IPS-18c (cell line): ENCODE measurements around the gene SCRN1.
A peak's percentile ranks its signal among the peaks of the same experiment; 100 is the strongest.

Experiments used
- H3K4me3 ChIP-seq: 2 replicates; pipeline ENCODE4 v1.7.0; 2013; ENCODE audit warnings: low read depth, mild to moderate bottlenecking, low read length, moderate library complexity; ENCODE audit not compliant: insufficient read depth
- H3K9me3 ChIP-seq: one replicate; pipeline ENCODE4 v1.6.1; 2013; ENCODE audit warnings: mild to moderate bottlenecking, low read length, moderate library complexity; ENCODE audit not compliant: control insufficient read depth, insufficient read depth

SCRN1 gene

GRCh38 chr7:30019387-30019786, 29.8 kb upstream of the SCRN1 start:
- no peak overlapping the region for H3K4me3 ChIP-seq

DNA sequence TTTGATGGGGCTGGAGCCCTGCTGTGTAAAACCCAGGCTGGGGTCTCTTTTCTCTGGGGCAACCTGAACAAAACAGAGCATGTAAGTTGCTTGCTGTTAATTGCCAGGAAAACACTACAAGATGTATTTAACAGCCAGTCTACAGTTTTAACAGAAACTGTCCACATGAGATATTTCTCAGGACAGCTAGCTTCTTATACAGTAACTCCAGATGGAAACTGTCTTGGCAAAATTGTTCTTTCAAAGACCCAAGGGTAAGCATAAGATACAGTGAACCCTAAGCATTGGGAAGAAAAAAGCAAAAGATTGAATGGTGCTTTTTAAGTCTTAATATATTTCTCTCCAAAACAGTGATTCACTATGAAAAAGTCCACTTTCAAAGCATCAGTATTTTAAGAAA, 28.9 kb upstream of the SCRN1 start:
- no peak overlapping the region for H3K4me3 ChIP-seq
- H3K9me3 ChIP-seq: no peaks in the 10 kb centered on the region

More at GRCh38 chr7:30019387-30019786, 29.8 kb upstream of the SCRN1 start:
- H3K9me3 ChIP-seq: no peaks in the 10 kb centered on the region

- Histone ChIP-seq H3K9me3 (no peaks in the 10 kb centered on the region), H3K4me3 (no peak overlapping the region)
Observed at GRCh38 chr7:30012757-30013156, 23.2 kb upstream of the SCRN1 start.

DNA sequence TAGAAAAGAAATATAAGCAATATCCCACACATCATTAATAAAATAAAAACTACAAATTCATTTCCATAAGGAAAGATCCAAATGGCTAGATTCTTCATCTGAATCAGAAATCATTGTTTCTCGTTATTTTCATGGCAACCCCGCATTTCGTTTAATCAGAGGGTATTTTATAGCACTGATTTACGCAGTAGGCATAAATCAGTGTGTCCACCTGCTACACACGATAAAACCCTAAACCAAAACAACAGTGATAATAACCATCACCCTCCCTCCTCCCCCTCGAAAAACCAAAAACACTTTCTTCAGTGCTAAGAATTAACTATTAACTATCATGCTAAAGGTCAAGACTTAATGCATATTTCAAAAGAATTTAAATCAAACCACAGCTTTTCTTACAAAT, 20.4 kb upstream of the SCRN1 start:
- no peak overlapping the region for H3K4me3 ChIP-seq
- H3K9me3 ChIP-seq: no peaks in the 10 kb centered on the region

- Histone ChIP-seq H3K4me3 (no peak overlapping the region), H3K9me3 (no peaks in the 10 kb centered on the region)
Observed at GRCh38 chr7:30005464-30005863, 15.9 kb upstream of the SCRN1 start.

- H3K9me3 ChIP-seq: no peaks in the 10 kb centered on the region
- H3K4me3 ChIP-seq: no peak overlapping the region
Observed at GRCh38 chr7:30003098-30003497, 13.5 kb upstream of the SCRN1 start.

DNA sequence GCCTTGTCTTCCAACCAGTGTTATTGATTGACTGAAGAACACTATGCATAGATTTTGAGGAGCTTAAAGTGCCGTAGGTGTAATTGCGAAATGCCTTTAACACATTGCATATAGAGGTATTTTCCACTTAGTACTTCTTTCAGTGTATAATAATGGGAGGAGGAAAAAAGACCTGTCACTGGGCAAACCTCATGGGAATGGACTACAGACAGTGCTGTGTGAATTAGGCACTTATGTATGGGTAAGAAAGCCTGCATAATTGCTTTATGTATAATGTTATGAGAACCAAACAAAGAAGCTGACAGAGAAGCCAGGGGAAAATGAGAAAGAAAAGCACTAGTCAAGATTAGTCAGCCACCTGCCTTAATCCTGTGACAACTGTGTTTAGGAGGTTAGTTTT, 12.4 kb upstream of the SCRN1 start:
- Histone ChIP-seq H3K9me3 (no peaks in the 10 kb centered on the region), H3K4me3 (no peak overlapping the region)

- H3K9me3 ChIP-seq: peaks cover under 1% of the 10 kb centered on the region
- no peak overlapping the region for H3K4me3 ChIP-seq
Observed at GRCh38 chr7:29998489-29998888, 8.9 kb upstream of the SCRN1 start.

GRCh38 chr7:29996321-29996720, 6.7 kb upstream of the SCRN1 start:
- H3K4me3 ChIP-seq: no peak overlapping the region
- H3K9me3 ChIP-seq: peaks cover 2% of the 10 kb centered on the region

- Histone ChIP-seq H3K4me3 (no peak overlapping the region), H3K9me3 (peaks cover 2% of the 10 kb centered on the region)
Observed at GRCh38 chr7:29995652-29996051, 6.1 kb upstream of the SCRN1 start.

DNA sequence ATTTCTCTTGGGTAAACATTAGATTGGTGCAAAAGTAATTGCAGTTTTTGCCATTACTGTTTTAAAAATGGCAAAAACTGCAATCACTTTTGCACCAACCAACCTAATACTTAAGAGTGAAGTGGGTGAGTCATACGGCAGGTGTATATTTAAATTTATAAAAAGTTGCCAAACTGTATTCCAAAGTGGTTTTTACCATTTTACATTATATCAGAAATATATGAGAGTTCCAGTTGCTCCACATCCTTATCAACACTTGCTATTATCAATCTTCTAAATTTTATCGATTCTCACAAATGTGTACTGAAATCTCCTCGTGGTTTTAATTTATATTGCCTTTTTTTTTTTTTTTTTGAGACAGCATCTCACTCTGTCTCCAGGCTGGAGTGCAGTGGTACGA, 3.5 kb upstream of the SCRN1 start:
- H3K4me3 ChIP-seq: no peak overlapping the region
- H3K9me3 ChIP-seq: peaks cover 2% of the 10 kb centered on the region

DNA sequence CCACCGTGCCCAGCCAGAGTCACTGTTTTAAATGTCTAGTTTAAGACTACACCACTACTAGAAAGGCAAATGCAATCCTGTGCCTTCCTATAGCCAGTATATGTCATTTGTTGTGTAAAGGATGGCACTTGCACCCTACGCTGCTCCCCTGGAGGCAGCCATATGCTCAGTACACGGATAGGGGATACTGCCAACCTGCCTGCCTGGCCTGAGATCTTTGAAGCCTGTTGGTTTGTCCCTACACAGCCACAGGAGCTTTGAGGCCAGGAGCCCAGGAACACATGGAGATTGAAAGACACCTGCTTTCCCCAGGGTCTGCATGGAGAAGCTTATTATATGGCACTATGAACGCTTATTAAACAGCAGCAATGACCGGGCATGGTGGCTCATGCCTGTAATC, 2.3 kb upstream of the SCRN1 start:
- no peak overlapping the region for H3K4me3 ChIP-seq
- peaks cover 2% of the 10 kb centered on the region for H3K9me3 ChIP-seq

GRCh38 chr7:29990931-29991330, 1.3 kb upstream of the SCRN1 start:
- peaks cover 2% of the 10 kb centered on the region for H3K9me3 ChIP-seq
- no peak overlapping the region for H3K4me3 ChIP-seq

- H3K4me3 ChIP-seq: peak overlapping the region; percentile 90
- peaks cover 2% of the 10 kb centered on the region for H3K9me3 ChIP-seq
Observed at GRCh38 chr7:29988424-29989256, 961 bp downstream of the SCRN1 start.

DNA sequence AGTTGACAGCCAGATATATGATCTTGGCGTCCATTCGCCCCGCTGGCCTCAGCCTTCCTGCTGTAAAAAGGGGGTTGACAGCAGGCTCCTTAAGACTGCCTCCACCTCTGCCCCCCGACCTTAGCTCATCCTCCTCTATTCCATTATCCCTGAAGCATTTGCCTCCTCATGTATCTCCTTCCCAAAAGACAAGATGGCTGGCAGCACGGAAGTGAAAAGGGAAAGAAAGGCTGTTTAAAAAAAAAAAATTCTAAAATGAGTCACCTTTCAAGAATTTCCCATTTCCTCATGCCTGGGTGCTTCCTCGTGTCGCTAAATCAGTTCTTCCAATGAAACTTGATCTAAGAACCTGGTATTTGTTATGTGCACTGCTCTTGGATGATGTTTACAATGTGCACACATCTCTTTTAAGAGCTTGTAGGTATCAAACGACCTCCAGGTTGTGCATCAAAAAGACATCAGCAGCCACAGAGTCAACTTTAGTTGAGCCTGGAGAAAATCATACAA, 1.7 kb downstream of the SCRN1 start:
- Histone ChIP-seq H3K4me3 (peak overlapping the region; percentile 90), H3K9me3 (no peaks in the 10 kb centered on the region)

- Histone ChIP-seq H3K9me3 (no peaks in the 10 kb centered on the region), H3K4me3 (no peak overlapping the region)
Observed at GRCh38 chr7:29987083-29987482, 2.5 kb downstream of the SCRN1 start.

DNA sequence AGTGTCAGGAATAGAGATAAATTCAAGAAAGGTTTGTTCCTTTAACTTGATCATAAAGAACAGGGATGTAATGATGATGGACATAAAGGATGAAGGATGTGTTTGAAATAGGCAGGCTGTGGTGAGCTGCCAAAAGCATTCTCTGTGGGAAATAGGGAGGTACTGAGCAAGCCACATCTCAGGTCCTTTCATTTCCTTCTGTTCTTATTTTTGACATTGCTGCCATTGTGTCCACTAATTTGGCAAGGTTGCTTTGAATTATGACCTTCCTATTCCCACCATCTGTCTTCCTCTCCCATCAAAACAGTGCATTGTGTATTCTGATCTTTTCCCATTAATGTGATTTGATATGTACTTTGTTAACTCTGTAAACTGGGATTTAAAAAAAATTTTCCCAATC, 9.4 kb downstream of the SCRN1 start:
- Histone ChIP-seq H3K4me3 (no peak overlapping the region), H3K9me3 (no peaks in the 10 kb centered on the region)

DNA sequence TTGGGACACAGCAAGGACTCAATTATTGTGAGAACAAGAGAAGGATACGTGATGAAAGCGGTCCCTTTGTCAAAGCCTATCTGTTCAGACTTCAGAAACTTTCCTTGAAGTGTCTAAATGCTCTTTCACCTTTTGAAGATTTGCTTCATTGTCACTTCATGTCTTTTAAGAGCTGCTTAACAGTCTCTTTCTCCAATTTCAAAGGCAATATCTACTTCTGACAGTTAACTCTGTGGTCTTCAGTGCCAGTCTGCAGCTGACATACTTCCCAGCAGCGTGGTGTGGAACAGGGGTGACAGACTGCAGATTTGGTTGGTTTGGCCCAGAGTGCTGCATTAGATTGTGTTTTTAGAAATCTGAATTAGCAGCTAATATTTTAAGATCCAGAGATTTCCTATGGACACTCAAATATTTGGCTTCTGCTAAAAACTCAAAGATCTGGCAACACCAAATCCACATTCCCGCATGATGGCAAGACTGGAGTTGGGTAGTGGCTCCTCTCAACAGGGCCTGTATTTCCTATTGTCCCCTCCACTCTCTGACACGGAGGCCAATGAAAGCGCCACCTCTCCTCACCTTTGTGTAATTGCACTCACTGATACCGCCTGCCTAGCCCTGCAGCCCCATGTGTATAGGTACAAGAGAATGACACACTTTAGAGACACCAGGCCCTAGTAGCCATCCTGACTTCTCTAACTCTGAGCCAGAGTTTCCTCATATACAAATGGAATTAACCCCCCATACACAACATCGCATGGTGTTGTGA, 11.5 kb downstream of the SCRN1 start:
- H3K4me3 ChIP-seq: no peak overlapping the region
- H3K9me3 ChIP-seq: no peaks in the 10 kb centered on the region
